ENCODE measurements around the gene ZNF672. TPM values are rescaled to one million over a fixed set of nuclear protein-coding genes. Genes with fewer than 3 reads are reported as not detected.

Gene ZNF672
- polyA plus RNA-seq, 2 donors, result 11.6 to 15.8 TPM

DNA sequence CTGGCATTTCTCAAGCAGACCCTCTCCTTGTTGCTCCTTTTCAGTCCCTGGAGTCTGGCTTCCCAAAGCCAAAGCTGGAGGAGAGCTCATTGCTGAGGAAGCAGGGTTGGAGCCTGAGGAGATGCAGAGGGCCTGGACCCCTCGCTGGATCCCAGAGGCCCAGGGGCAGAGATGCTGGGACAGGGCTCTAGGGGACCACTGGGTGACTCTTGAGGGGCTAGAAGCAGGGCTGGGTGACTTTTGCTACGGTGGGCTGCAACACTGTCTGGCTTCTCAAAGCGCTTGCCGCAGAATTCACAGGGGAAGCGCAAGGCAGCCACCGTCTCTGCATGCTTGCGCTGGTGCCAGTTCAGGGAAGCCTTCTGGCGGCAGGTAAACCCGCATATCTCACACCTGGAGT lies 12.1 kb downstream of the ZNF672 start:
- H3K9me3 ChIP-seq (ENCODE audit: control insufficient read depth in 2 of 2, insufficient read depth in 1 of 2, low read depth in 1 of 2, low read length in 1 of 2), result no peaks in the 10 kb centered on the region
- WGBS, 2 donors, result 87 to 93% methylated on average over 9 of the region's 9 CpGs
- peaks cover 19 to 48% of the 10 kb centered on the region in 2 donors for H3K36me3 ChIP-seq (ENCODE audit: control insufficient read depth in 2 of 2, insufficient read depth in 2 of 2, low read length in 1 of 2)
- peaks cover 0 to 4% of the 10 kb centered on the region in 2 donors for H3K4me1 ChIP-seq (ENCODE audit: control insufficient read depth in 2 of 2, insufficient read depth in 2 of 2, low read length in 1 of 2)
- H3K27me3 ChIP-seq (ENCODE audit: control insufficient read depth in 1 of 2, insufficient read depth in 2 of 2, low read length in 2 of 2), result no peaks in the 10 kb centered on the region
- H3K4me3 ChIP-seq (ENCODE audit: low read depth in 1 of 2, low read length in 2 of 2), result no peak overlapping the region
- no peak overlapping the region for H3K27ac ChIP-seq (ENCODE audit: low read depth in 2 of 2, low read length in 1 of 2)

DNA sequence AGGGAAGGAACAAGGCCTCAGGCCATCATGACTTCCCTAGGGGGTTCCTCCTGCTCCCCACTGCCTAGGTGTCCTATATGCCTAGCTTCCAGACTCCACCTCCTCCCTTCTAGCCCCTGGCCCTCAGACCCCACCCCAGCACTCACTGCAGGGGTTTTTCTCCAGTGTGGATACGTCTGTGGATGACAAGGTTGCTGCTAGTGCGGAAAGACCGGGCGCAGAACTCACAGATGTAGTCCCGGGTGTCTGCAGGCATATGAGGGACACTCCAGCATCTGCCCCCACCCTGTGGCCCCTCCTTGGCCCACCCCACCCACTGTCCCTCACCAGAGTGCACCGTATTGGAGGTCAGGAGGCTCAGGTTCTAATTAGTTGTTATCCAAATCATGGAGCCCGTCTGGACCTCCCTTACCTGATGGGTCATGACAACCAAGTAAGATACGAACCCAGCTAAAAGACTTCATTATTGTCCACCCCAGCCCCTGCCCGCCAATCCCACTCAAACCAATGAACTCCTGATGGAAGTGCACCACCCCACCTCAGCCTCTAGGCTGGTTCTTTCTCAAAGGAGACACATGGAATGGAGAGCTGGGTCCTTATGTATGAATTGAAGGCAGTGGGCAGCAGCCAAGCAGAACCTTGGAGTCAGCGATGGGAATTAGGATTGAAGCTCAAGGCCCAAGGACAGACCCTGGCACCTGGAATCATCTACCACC lies 12.7 kb downstream of the ZNF672 start:
- no peaks in the 10 kb centered on the region for H3K9me3 ChIP-seq (ENCODE audit: control insufficient read depth in 2 of 2, insufficient read depth in 1 of 2, low read depth in 1 of 2, low read length in 1 of 2)
- peaks cover 0 to 4% of the 10 kb centered on the region in 2 donors for H3K4me1 ChIP-seq (ENCODE audit: control insufficient read depth in 2 of 2, insufficient read depth in 2 of 2, low read length in 1 of 2)
- 86% methylated on average over 10 of the region's 10 CpGs for WGBS, 2 donors
- no peak overlapping the region for H3K4me3 ChIP-seq (ENCODE audit: low read depth in 1 of 2, low read length in 2 of 2)
- H3K27me3 ChIP-seq (ENCODE audit: control insufficient read depth in 1 of 2, insufficient read depth in 2 of 2, low read length in 2 of 2), result no peaks in the 10 kb centered on the region
- peaks cover 15 to 50% of the 10 kb centered on the region in 2 donors for H3K36me3 ChIP-seq (ENCODE audit: control insufficient read depth in 2 of 2, insufficient read depth in 2 of 2, low read length in 1 of 2)
- H3K27ac ChIP-seq (ENCODE audit: low read depth in 2 of 2, low read length in 1 of 2), result no peak overlapping the region

DNA sequence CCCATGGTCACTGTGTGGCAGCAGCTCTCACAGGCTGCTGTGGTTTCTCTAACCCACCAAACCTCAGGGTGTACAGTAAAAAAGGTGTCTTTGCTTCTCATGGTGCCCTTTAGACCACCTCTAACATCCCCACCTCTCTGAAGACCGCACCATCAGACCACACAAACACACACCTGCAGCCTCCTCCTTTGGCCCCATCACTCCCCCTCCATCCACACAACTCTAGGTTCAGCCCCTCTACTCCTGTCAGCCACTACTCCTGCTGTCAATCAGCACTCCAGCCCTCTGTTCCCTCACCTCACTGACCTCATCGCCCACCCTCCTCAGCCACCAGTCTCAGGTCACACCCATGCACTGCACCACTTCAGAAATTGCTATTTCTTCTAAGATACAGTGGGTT lies 13.4 kb downstream of the ZNF672 start:
- Histone ChIP-seq H3K4me3 (ENCODE audit: low read depth in 1 of 2, low read length in 2 of 2) (no peak overlapping the region), H3K36me3 (ENCODE audit: control insufficient read depth in 2 of 2, insufficient read depth in 2 of 2, low read length in 1 of 2) (peaks cover 10 to 48% of the 10 kb centered on the region in 2 donors), H3K4me1 (ENCODE audit: control insufficient read depth in 2 of 2, insufficient read depth in 2 of 2, low read length in 1 of 2) (peaks cover 0 to 4% of the 10 kb centered on the region in 2 donors), H3K27me3 (ENCODE audit: control insufficient read depth in 1 of 2, insufficient read depth in 2 of 2, low read length in 2 of 2) (no peaks in the 10 kb centered on the region), H3K9me3 (ENCODE audit: control insufficient read depth in 2 of 2, insufficient read depth in 1 of 2, low read depth in 1 of 2, low read length in 1 of 2) (no peaks in the 10 kb centered on the region), H3K27ac (ENCODE audit: low read depth in 2 of 2, low read length in 1 of 2) (no peak overlapping the region)
- WGBS, 2 donors, result 89 to 92% methylated on average over 2 of the region's 2 CpGs

DNA sequence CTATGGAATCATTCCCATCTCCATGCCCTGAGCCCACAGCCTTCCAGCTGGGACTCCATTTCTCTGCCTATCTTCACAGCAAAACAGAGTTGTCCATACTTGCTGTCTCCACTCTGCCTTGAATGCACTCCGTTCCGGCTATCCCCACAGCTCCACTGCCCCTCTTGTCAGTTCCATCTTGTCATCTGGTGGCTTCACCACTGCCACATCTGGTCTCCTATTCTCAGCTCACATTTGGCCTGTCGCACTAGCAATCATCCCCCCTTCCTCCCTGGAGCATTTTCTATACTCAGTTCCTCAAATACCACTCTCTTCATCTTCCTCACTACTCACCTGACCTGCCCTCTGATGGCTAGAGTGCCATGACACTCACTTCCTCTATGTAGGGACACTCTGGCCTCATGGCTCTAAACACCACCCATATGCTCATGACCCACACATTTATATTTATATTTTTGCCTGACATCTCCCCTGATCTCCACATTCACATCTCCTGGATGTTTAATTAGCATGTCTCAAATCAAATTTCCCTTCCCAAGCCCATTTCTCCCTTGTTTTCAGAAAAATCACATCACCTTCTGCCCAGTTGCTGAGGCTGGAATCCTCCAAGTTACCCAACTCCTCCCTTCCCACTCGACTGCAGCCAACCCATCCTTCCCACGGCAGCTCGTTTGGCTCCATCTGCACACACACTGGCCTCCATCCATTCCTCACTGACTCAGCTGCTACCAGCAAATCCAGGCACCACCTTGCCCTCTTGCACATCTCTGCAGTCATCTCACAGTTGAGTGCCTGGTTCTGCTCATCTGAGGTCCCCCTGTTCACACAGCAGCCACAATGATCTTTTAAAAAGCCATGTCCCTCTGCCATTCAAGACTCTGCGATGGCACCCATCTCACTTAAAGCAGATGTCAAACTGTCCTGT lies 14.7 kb downstream of the ZNF672 start:
- H3K9me3 ChIP-seq (ENCODE audit: control insufficient read depth in 2 of 2, insufficient read depth in 1 of 2, low read depth in 1 of 2, low read length in 1 of 2), result no peaks in the 10 kb centered on the region
- peaks cover 7 to 35% of the 10 kb centered on the region in 2 donors for H3K36me3 ChIP-seq (ENCODE audit: control insufficient read depth in 2 of 2, insufficient read depth in 2 of 2, low read length in 1 of 2)
- H3K4me3 ChIP-seq (ENCODE audit: low read depth in 1 of 2, low read length in 2 of 2), result no peak overlapping the region
- 65 to 82% methylated on average over 7 of the region's 7 CpGs for WGBS, 2 donors
- H3K4me1 ChIP-seq (ENCODE audit: control insufficient read depth in 2 of 2, insufficient read depth in 2 of 2, low read length in 1 of 2), result peaks cover 2 to 9% of the 10 kb centered on the region in 2 donors
- H3K27me3 ChIP-seq (ENCODE audit: control insufficient read depth in 1 of 2, insufficient read depth in 2 of 2, low read length in 2 of 2), result no peaks in the 10 kb centered on the region
- H3K27ac ChIP-seq (ENCODE audit: low read depth in 2 of 2, low read length in 1 of 2), result no peak overlapping the region

DNA sequence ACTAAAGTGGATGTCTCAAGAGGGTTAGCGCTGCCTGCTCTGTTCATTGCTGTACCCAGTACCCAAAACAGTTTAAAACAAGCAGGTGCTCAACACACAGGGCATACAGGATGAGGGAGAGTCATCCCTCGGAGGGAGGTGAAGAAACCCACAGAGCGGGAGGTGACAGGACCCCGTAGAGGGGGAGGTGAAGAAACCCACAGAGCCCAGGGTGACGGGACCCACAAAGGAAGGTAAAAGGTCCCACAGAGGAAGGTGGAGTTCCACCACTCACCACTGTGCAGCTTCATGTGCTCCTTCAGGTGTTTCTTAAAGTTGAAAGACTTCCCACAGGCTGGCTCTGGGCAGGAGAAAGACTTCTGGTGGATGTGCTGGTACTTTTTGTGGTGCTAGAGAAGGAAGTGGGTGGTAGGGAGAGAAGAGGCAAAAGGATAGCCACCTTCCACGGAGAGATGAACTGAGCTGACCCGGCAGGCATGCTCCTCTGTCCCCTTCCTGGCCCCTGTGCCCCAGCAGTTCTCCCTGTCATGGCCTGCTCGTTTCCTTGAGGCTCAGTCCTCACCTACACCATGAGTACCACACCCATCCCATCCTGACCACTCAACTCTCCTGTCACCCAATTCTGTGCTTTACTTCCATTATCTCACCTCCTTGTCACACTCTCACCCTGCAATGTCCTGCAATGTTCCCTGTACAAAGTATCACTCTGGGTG lies 15.8 kb downstream of the ZNF672 start:
- H3K4me3 ChIP-seq (ENCODE audit: low read depth in 1 of 2, low read length in 2 of 2), result no peak overlapping the region
- peaks cover 3 to 8% of the 10 kb centered on the region in 2 donors for H3K4me1 ChIP-seq (ENCODE audit: control insufficient read depth in 2 of 2, insufficient read depth in 2 of 2, low read length in 1 of 2)
- WGBS, 2 donors, result 80 to 86% methylated on average over 8 of the region's 8 CpGs
- no peaks in the 10 kb centered on the region for H3K27me3 ChIP-seq (ENCODE audit: control insufficient read depth in 1 of 2, insufficient read depth in 2 of 2, low read length in 2 of 2)
- no peaks in the 10 kb centered on the region for H3K9me3 ChIP-seq (ENCODE audit: control insufficient read depth in 2 of 2, insufficient read depth in 1 of 2, low read depth in 1 of 2, low read length in 1 of 2)
- no peak overlapping the region for H3K27ac ChIP-seq (ENCODE audit: low read depth in 2 of 2, low read length in 1 of 2)
- H3K36me3 ChIP-seq (ENCODE audit: control insufficient read depth in 2 of 2, insufficient read depth in 2 of 2, low read length in 1 of 2), result peaks cover 7 to 25% of the 10 kb centered on the region in 2 donors

DNA sequence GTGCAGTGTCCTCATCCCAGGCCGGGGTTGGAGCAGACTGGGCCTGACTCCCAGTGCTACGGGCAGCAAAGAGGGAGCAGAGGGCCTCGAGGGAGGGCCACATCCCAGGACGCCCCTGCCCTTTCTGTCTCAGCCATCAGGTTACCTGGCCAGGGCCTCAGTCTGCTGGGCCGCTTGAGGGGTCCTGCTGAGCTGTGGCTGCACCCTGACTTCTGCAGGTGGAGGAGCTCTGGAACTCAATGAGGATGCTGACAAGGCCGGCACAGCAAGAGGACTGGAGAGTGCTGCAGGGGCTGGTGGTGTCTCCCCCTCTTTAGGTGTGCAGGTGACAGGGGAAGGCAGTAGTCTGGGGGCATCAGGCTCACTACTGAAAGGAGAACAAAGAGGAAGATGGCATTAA lies 17.6 kb downstream of the ZNF672 start:
- no peaks in the 10 kb centered on the region for H3K9me3 ChIP-seq (ENCODE audit: control insufficient read depth in 2 of 2, insufficient read depth in 1 of 2, low read depth in 1 of 2, low read length in 1 of 2)
- no peaks in the 10 kb centered on the region for H3K27me3 ChIP-seq (ENCODE audit: control insufficient read depth in 1 of 2, insufficient read depth in 2 of 2, low read length in 2 of 2)
- peaks cover 3 to 11% of the 10 kb centered on the region in 2 donors for H3K4me1 ChIP-seq (ENCODE audit: control insufficient read depth in 2 of 2, insufficient read depth in 2 of 2, low read length in 1 of 2)
- no peak overlapping the region for H3K4me3 ChIP-seq (ENCODE audit: low read depth in 1 of 2, low read length in 2 of 2)
- H3K36me3 ChIP-seq (ENCODE audit: control insufficient read depth in 2 of 2, insufficient read depth in 2 of 2, low read length in 1 of 2), result peaks cover 2 to 22% of the 10 kb centered on the region in 2 donors
- H3K27ac ChIP-seq (ENCODE audit: low read depth in 2 of 2, low read length in 1 of 2), result no peak overlapping the region
- 87 to 89% methylated on average over 6 of the region's 6 CpGs for WGBS, 2 donors

DNA sequence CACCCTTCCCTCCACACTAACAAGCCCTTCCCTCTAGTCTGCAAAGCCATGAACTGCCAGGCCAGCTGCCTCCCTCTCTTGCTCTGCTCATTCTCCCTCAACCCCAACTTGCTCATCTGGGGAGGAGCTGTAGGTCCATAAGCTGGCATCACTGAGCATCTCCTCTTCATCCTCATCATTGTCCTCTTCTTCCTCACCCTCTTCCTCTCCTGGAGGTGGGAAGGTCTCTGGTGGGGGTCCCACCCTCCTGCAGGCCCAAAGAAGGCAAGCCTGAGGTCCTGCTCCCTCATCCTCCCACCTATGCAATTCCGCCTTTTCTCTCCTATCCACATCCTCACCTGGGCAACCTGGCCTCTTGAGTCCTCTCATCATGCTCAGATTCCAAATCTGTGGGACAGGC lies 18.2 kb downstream of the ZNF672 start:
- no peaks in the 10 kb centered on the region for H3K27me3 ChIP-seq (ENCODE audit: control insufficient read depth in 1 of 2, insufficient read depth in 2 of 2, low read length in 2 of 2)
- H3K4me1 ChIP-seq (ENCODE audit: control insufficient read depth in 2 of 2, insufficient read depth in 2 of 2, low read length in 1 of 2), result peaks cover 3 to 11% of the 10 kb centered on the region in 2 donors
- WGBS, 2 donors, result 95 to 97% methylated on average over 1 of the region's 1 CpG
- peaks cover 2 to 17% of the 10 kb centered on the region in 2 donors for H3K36me3 ChIP-seq (ENCODE audit: control insufficient read depth in 2 of 2, insufficient read depth in 2 of 2, low read length in 1 of 2)
- no peaks in the 10 kb centered on the region for H3K9me3 ChIP-seq (ENCODE audit: control insufficient read depth in 2 of 2, insufficient read depth in 1 of 2, low read depth in 1 of 2, low read length in 1 of 2)
- H3K27ac ChIP-seq (ENCODE audit: low read depth in 2 of 2, low read length in 1 of 2), result no peak overlapping the region
- no peak overlapping the region for H3K4me3 ChIP-seq (ENCODE audit: low read depth in 1 of 2, low read length in 2 of 2)

DNA sequence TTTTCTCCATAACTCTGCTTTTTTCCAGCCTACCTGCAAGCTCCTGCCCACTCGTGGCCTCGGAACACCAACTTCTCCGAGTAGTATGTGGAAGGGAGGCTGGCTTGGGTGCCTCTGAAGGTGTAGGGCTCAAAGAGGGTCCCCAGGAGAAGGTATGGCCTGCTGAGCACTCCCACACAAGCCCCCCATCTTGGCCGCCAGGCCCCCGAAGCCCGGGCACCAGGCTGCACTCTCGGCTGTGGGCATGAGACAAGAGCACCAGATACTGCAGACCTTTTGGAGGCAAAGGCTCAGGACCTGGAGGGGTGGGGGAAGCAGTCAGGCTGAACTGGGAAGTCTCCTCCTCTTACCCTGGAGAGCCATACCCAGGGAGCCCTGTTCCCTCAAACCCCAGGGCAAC lies 19.2 kb downstream of the ZNF672 start:
- Histone ChIP-seq H3K4me3 (ENCODE audit: low read depth in 1 of 2, low read length in 2 of 2) (peak overlapping the region in 1 of 2 donors; percentile 61), H3K36me3 (ENCODE audit: control insufficient read depth in 2 of 2, insufficient read depth in 2 of 2, low read length in 1 of 2) (peaks cover 2 to 15% of the 10 kb centered on the region in 2 donors), H3K4me1 (ENCODE audit: control insufficient read depth in 2 of 2, insufficient read depth in 2 of 2, low read length in 1 of 2) (peaks cover 3 to 11% of the 10 kb centered on the region in 2 donors), H3K27me3 (ENCODE audit: control insufficient read depth in 1 of 2, insufficient read depth in 2 of 2, low read length in 2 of 2) (no peaks in the 10 kb centered on the region), H3K9me3 (ENCODE audit: control insufficient read depth in 2 of 2, insufficient read depth in 1 of 2, low read depth in 1 of 2, low read length in 1 of 2) (no peaks in the 10 kb centered on the region), H3K27ac (ENCODE audit: low read depth in 2 of 2, low read length in 1 of 2) (peak overlapping the region in 1 of 2 donors; percentile 93)
- 86 to 88% methylated on average over 7 of the region's 7 CpGs for WGBS, 2 donors

DNA sequence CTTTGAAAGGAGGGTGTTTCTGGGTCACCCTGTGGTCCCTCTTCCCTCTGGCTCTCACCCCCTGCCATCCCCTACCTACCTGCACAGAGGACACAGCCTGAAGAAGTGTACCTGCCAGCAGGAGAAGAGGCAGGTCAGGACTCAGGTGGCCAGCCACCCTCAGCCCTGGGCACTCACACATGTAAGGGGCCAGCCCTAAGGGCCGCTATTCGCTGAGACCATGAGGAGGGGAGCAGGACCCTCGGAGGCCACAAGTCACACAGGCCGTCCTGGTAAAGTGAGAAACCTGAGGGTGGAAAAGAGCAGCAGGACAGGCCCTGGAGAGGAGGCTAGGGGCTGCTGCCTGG lies 19.7 kb downstream of the ZNF672 start:
- no peaks in the 10 kb centered on the region for H3K27me3 ChIP-seq (ENCODE audit: control insufficient read depth in 1 of 2, insufficient read depth in 2 of 2, low read length in 2 of 2)
- H3K4me1 ChIP-seq (ENCODE audit: control insufficient read depth in 2 of 2, insufficient read depth in 2 of 2, low read length in 1 of 2), result peaks cover 3 to 10% of the 10 kb centered on the region in 2 donors
- peak overlapping the region; percentile 91 to 93 for H3K27ac ChIP-seq (ENCODE audit: low read depth in 2 of 2, low read length in 1 of 2)
- H3K9me3 ChIP-seq (ENCODE audit: control insufficient read depth in 2 of 2, insufficient read depth in 1 of 2, low read depth in 1 of 2, low read length in 1 of 2), result no peaks in the 10 kb centered on the region
- 12 to 17% methylated on average over 4 of the region's 4 CpGs for WGBS, 2 donors
- H3K4me3 ChIP-seq (ENCODE audit: low read depth in 1 of 2, low read length in 2 of 2), result peak overlapping the region; percentile 61 to 73
- peaks cover 2 to 15% of the 10 kb centered on the region in 2 donors for H3K36me3 ChIP-seq (ENCODE audit: control insufficient read depth in 2 of 2, insufficient read depth in 2 of 2, low read length in 1 of 2)

Data from esophagus (tissue), 2 donors.